Nephron progenitor cell (in vitro differentiated cells): ENCODE measurements around the gene CGREF1.
"Not testable (repeated sequence)": the region's sequence is repeated elsewhere in the genome, so short reads cannot be mapped to it uniquely, and the experiment has no call there.

Source experiments
- DNase-seq: peaks from one replicate; pipeline ENCODE4 v3.0.0; 2021
- H3K27ac Mint-ChIP-seq: 2 replicates; pipeline ENCODE4 v1.8.0; 2021; ENCODE audit warnings: mild to moderate bottlenecking, moderate library complexity, mixed read lengths
- H3K27me3 Mint-ChIP-seq: 2 replicates; pipeline ENCODE4 v1.8.0; 2021; ENCODE audit warnings: mild to moderate bottlenecking, low read depth, mixed read lengths; ENCODE audit not compliant: poor library complexity
- H3K36me3 Mint-ChIP-seq: 2 replicates; pipeline ENCODE4 v1.8.0; 2021; ENCODE audit warnings: low read depth, mixed read lengths
- H3K4me1 Mint-ChIP-seq: 2 replicates; pipeline ENCODE4 v1.8.0; 2021; ENCODE audit warnings: mixed read lengths
- H3K4me3 Mint-ChIP-seq: 2 replicates; pipeline ENCODE4 v1.8.0; 2021; ENCODE audit warnings: mild to moderate bottlenecking, moderate library complexity, mixed read lengths
- H3K9me3 Mint-ChIP-seq: 2 replicates; pipeline ENCODE4 v1.8.0; 2021; ENCODE audit warnings: mild to moderate bottlenecking, moderate library complexity, mixed read lengths
- TF ChIP-seq, protein P1 (sequence below): fragments of 200-600 bp; sonication (generic); IDR thresholded peaks from 2 replicates; pipeline ENCODE4 v1.5.0; 2021; ENCODE audit warnings: antibody characterized with exemption

CGREF1 gene

DNA sequence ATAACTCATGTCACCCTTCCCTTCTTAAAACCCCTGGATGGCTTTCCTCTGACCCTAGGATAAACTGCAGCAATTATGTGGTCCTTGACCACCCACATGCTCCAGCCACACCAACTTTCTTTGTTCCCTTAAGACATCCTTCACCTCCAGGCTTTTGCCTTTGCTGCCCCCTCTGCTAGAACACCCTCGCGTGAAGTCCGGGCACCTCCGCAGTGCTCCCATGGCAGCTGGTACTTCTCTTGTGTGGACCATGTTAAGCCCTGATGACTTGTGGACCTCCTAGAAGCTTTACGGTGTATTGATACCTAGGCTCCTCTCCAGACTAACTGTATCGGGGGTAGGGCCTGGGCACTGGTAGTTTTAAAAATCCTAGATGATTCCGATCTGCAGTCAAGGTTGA lies 3.9 kb upstream of the CGREF1 start:
- H3K4me3 Mint-ChIP-seq = peak overlapping the region; percentile 85
- peaks cover 12% of the 10 kb centered on the region for H3K9me3 Mint-ChIP-seq
- H3K27me3 Mint-ChIP-seq = peaks cover 67% of the 10 kb centered on the region

DNA sequence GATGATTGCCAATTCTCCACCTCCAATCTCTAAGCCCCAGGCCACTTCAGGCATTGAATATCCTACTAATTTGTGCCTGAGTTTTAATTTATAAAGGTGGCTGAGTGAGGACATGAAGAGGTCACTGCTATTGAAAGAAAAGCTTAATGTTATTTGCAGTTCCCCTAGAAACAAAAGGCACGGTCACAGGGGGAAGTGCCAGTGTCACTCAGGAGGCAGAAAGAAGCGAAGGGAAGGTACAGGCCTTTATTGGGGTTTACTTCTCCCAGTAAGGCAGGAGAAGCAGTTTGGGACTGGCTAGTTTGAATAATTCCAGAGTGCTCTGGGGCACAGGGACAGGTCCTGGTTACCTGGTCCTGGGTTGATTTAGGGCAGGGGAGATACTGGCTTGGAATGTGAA lies 3.0 kb upstream of the CGREF1 start:
- TF ChIP-seq, protein P1, sequence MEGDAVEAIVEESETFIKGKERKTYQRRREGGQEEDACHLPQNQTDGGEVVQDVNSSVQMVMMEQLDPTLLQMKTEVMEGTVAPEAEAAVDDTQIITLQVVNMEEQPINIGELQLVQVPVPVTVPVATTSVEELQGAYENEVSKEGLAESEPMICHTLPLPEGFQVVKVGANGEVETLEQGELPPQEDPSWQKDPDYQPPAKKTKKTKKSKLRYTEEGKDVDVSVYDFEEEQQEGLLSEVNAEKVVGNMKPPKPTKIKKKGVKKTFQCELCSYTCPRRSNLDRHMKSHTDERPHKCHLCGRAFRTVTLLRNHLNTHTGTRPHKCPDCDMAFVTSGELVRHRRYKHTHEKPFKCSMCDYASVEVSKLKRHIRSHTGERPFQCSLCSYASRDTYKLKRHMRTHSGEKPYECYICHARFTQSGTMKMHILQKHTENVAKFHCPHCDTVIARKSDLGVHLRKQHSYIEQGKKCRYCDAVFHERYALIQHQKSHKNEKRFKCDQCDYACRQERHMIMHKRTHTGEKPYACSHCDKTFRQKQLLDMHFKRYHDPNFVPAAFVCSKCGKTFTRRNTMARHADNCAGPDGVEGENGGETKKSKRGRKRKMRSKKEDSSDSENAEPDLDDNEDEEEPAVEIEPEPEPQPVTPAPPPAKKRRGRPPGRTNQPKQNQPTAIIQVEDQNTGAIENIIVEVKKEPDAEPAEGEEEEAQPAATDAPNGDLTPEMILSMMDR = no peak
- H3K4me3 Mint-ChIP-seq = no peak overlapping the region
- H3K4me1 Mint-ChIP-seq = peaks cover 22% of the 10 kb centered on the region
- H3K36me3 Mint-ChIP-seq = no peaks in the 10 kb centered on the region
- DNase-seq = no peak
- H3K9me3 Mint-ChIP-seq = peaks cover 12% of the 10 kb centered on the region
- H3K27me3 Mint-ChIP-seq = peaks cover 75% of the 10 kb centered on the region
- no peak overlapping the region for H3K27ac Mint-ChIP-seq

More for the DNA sequence above, 3.9 kb upstream of the CGREF1 start:
- Mint-ChIP-seq H3K27ac (no peak overlapping the region), H3K4me1 (peaks cover 22% of the 10 kb centered on the region), H3K36me3 (no peaks in the 10 kb centered on the region)
- DNase-seq = no peak
- TF ChIP-seq, protein P1 = no peak

DNA sequence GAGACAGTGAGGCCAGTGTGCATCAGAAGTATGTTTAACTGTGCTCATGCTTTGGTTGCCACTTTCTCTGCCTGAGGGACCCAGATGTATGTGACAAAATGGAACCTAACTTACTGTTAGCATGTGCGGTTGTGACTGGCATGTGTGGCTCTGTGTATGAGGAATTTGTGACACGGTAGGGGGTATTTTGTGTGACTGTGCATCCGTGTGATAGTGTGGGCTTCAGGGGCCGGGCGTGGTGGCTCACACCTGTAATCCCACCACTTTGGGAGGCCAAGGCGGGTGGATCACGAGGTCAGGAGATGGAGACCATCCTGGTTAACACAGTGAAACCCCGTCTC lies 372 bp upstream of the CGREF1 start:
- Mint-ChIP-seq H3K27me3 (peaks cover 89% of the 10 kb centered on the region), H3K4me3 (peak overlapping the region; percentile 77), H3K9me3 (peaks cover 12% of the 10 kb centered on the region), H3K4me1 (peaks cover 22% of the 10 kb centered on the region)
- not testable (repeated sequence) for DNase-seq, H3K27ac Mint-ChIP-seq, H3K36me3 Mint-ChIP-seq

DNA sequence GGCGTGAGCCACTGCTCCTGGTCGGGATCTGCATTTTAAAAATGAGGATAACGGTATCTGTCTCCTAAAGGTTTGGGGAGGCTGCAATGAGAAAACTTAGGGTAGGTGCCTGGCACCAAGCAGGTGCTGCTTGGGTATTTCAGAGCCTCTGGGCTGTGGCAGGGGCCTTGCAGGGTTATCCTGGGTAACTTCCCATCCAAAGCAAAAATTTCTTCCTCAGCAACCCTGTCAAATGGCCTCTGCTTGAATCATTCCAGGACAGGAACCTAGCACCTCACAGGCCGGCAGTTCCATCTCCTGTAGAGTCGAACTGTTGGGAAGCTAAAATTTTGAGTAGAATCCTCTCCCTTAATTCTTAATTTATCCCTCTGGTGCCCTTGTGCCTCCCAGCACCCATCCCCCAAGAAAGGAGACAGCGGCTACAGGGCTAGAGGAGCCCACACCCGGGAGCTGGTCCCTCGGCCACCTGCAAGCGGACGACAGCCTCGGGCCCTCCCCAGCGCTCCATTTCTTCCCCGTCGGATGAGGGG lies 868 bp downstream of the CGREF1 start:
- no peaks in the 10 kb centered on the region for H3K36me3 Mint-ChIP-seq
- TF ChIP-seq, protein P1 = no peak
- no peak overlapping the region for H3K27ac Mint-ChIP-seq
- no peak for DNase-seq
- H3K4me1 Mint-ChIP-seq = peaks cover 14% of the 10 kb centered on the region
- H3K9me3 Mint-ChIP-seq = peaks cover 12% of the 10 kb centered on the region
- H3K27me3 Mint-ChIP-seq = peaks cover 97% of the 10 kb centered on the region
- H3K4me3 Mint-ChIP-seq = peak overlapping the region; percentile 69

DNA sequence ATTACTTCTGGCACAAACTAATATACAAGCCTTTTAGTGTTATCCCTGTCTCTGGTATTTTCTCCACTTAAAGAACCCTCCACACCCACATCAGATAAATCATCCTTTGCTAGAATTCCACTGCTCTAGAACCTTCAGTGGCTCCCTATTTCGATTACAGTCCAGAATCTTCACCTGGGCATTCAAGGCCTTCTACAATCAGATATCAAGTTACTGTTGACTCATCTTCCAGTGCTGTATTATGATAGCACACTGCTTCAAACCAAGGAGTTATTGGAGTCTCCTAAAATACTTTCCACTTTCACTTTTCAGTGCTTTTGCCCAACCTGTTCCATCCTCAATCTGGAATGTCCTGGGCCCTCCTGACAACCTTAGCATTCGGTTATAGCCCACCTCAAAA lies 3.4 kb downstream of the CGREF1 start:
- peaks cover 9% of the 10 kb centered on the region for H3K9me3 Mint-ChIP-seq
- H3K27me3 Mint-ChIP-seq = peaks cover 76% of the 10 kb centered on the region

DNA sequence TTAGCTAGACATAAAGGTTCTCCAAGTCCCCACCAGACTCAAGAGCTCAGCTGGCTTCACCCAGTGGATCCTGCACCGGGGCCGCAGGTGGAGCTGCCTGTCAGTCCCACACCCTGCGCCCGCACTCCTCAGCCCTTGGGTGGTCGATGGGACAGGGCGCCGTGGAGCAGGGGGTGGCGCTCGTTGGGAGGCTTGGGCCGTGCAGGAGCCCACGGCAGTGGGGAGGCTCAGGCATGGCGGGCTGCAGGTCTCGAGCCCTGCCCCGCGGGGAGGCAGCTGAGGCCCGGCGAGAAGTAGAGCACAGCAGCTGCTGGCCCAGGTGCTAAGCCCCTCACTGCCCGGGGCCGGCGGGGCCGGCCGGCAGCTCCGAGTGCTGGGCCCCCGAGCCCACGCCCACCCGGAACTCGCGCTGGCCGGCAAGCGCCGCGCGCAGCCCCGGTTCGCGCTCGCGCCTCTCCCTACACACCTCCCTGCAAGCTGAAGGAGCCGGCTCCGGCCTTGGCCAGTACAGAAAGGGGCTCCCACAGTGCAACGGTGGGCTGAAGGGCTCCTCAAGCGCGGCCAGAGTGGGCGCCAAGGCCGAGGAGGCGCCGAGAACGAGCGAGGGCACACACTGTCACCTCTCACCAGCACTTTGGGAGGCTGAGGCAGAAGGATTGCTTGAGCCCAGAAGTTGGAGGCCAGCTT lies 7.4 kb downstream of the CGREF1 start:
- DNase-seq, H3K27ac Mint-ChIP-seq, H3K4me1 Mint-ChIP-seq, H3K4me3 Mint-ChIP-seq, H3K36me3 Mint-ChIP-seq, H3K9me3 Mint-ChIP-seq: not testable (repeated sequence)
- peaks cover 46% of the 10 kb centered on the region for H3K27me3 Mint-ChIP-seq

More for the DNA sequence above, 3.4 kb downstream of the CGREF1 start:
- no peak overlapping the region for H3K27ac Mint-ChIP-seq
- H3K36me3 Mint-ChIP-seq = no peaks in the 10 kb centered on the region
- no peak overlapping the region for H3K4me3 Mint-ChIP-seq
- no peak for DNase-seq
- TF ChIP-seq, protein P1 = no peak
- H3K4me1 Mint-ChIP-seq = peaks cover 4% of the 10 kb centered on the region

DNA sequence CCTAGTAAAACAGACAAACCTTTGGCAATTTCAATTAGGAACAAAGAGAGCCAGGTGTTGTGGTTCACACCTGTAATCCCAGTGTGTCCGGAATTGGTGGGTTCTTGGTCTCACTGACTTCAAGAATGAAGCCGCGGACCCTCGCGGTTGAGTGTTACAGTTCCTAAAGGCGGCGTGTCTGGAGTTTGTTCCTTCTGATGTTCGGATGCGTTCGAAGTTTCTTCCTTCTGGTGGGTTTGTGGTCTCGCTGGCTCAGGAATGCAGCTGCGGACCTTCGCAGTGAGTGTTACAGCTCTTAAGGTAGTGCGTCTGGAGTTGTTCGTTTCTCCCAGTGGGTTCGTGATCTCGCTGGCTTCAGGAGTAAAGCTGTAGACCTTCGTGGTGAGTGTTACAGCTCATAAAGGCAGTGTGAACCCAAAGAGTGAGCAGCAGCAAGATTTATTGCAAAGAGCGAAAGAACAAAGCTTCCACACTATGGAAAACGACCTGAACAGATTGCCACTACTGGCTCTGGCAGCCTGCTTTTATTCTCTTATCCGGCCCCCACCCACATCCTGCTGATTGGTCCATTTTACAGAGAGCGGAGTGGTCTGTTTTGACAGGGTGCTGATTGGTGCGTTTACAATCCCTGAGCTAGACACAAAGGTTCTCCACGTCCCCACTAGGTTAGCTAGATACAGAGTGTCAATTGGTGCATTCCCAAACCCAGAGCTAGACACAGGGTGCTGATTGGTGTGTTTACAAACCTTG lies 8.2 kb downstream of the CGREF1 start:
- H3K4me3 Mint-ChIP-seq, H3K9me3 Mint-ChIP-seq, H3K27ac Mint-ChIP-seq, H3K36me3 Mint-ChIP-seq, H3K4me1 Mint-ChIP-seq, DNase-seq: not testable (repeated sequence)
- H3K27me3 Mint-ChIP-seq = peaks cover 40% of the 10 kb centered on the region
